NCI-H748 (cell line): Measurements from ENCODE around the gene PIWIL4.
A peak's percentile ranks its signal among the peaks of the same experiment; 100 is the strongest.

ENCODE experiments used
- DNase-seq: peaks from one replicate; lab custom pipeline; 2025; ENCODE audit not compliant: unreplicated experiment; lab: John Stamatoyannopoulos, UW

The PIWIL4 gene

GRCh38 chr11:94567181-94567670 lies at the start of gene PIWIL4:
TSS of gene PIWIL4 (plus strand) at chr11:94567368. CDS start at chr11:94567519, 151 bp downstream.
- no peak for DNase-seq

GRCh38 chr11:94518300-94518699 lies 48.9 kb upstream of the PIWIL4 start:
- no peak for DNase-seq

- DNase-seq: peak; percentile 24
Measured at GRCh38 chr11:94519478-94520084, 47.6 kb upstream of the PIWIL4 start.

GRCh38 chr11:94521684-94522083 lies 45.5 kb upstream of the PIWIL4 start:
- DNase-seq: peak; percentile 2

- no peak for DNase-seq
Measured at GRCh38 chr11:94524341-94524740, 42.8 kb upstream of the PIWIL4 start.

GRCh38 chr11:94525546-94526324 lies 41.4 kb upstream of the PIWIL4 start:
- DNase-seq: no peak

GRCh38 chr11:94526645-94527438 lies 40.3 kb upstream of the PIWIL4 start:
- DNase-seq: no peak

- no peak for DNase-seq
Measured at GRCh38 chr11:94528551-94528950, 38.6 kb upstream of the PIWIL4 start.

- DNase-seq: no peak
Measured at GRCh38 chr11:94532211-94532610, 35.0 kb upstream of the PIWIL4 start.

- DNase-seq: no peak
Measured at GRCh38 chr11:94533206-94533605, 34.0 kb upstream of the PIWIL4 start.

- no peak for DNase-seq
Measured at GRCh38 chr11:94533696-94534630, 33.2 kb upstream of the PIWIL4 start.

- no peak for DNase-seq
Measured at GRCh38 chr11:94536386-94536785, 30.8 kb upstream of the PIWIL4 start.

- DNase-seq: no peak
Measured at GRCh38 chr11:94537031-94537600, 30.1 kb upstream of the PIWIL4 start.

GRCh38 chr11:94539420-94539819 lies 27.7 kb upstream of the PIWIL4 start:
- DNase-seq: peak; percentile 18

GRCh38 chr11:94543695-94544645 lies 23.2 kb upstream of the PIWIL4 start, which contains the start of gene FUT4:
TSS of gene FUT4 (plus strand) at chr11:94543921. CDS start at chr11:94544134, 213 bp downstream.
- peak; percentile 85 for DNase-seq

GRCh38 chr11:94544646-94545263 lies 22.4 kb upstream of the PIWIL4 start:
- DNase-seq: no peak

- DNase-seq: no peak
Measured at GRCh38 chr11:94545264-94546161, 21.7 kb upstream of the PIWIL4 start.

GRCh38 chr11:94546162-94546470 lies 21.1 kb upstream of the PIWIL4 start:
- no peak for DNase-seq
